Sigmoid colon (tissue), 7 donors: ENCODE data around the gene ZBTB3. TPM values are rescaled to one million over a fixed set of nuclear protein-coding genes. Genes with fewer than 3 reads are reported as not detected.
A peak's percentile ranks its signal among the peaks of the same experiment; 100 is the strongest.

Experiments
- DNase-seq: peaks from one replicate; pipeline ENCODE4 v3.0.0-alpha.2; 2019
- H3K27ac ChIP-seq, 4 donors: fragments of 200-600 bp; sonication (generic); one replicate each; pipeline ENCODE4 v1.5.1; 2016 to 2019; ENCODE audit warnings: mild to moderate bottlenecking in 1 of 4
- H3K27me3 ChIP-seq, 3 donors: fragments of 200-600 bp; sonication (generic); one replicate each; pipeline ENCODE4 v1.5.1; 2019; ENCODE audit warnings: mild to moderate bottlenecking in 1 of 3
- H3K36me3 ChIP-seq, 4 donors: fragments of 200-600 bp; sonication (generic); one replicate each; pipeline ENCODE4 v1.5.1; 2016 to 2019
- H3K4me1 ChIP-seq, 4 donors: fragments of 200-600 bp; sonication (generic); one replicate each; pipeline ENCODE4 v1.5.1; 2017 to 2019
- H3K4me3 ChIP-seq, 4 donors: fragments of 200-600 bp; sonication (generic); one replicate each; pipeline ENCODE4 v1.5.1; 2017 to 2019; ENCODE audit warnings: mild to moderate bottlenecking in 2 of 4, moderate library complexity in 1 of 4
- H3K9me3 ChIP-seq, 4 donors: fragments of 200-600 bp in 3 of 4; sonication (generic) in 3 of 4; one replicate each; pipeline versions ENCODE4 v1.5.1 to v1.6.1; 2013 to 2019
- EP300 ChIP-seq, 4 donors: sonication (generic); formaldehyde crosslinking; IDR thresholded peaks; one replicate each; pipeline ENCODE4 v1.6.1; 2017; ENCODE audit warnings: antibody characterized with exemption in 4 of 4
- POLR2A ChIP-seq, 2 donors: fragments of 450-650 bp; IDR thresholded peaks; one replicate each; pipeline ENCODE4 v1.6.1; 2016; ENCODE audit warnings: antibody characterized with exemption in 2 of 2, mild to moderate bottlenecking in 2 of 2, moderate library complexity in 2 of 2
- POLR2AphosphoS5 ChIP-seq, 4 donors: sonication (generic); formaldehyde crosslinking; IDR thresholded peaks; one replicate each; pipeline ENCODE4 v1.6.1; 2017; ENCODE audit warnings: antibody characterized with exemption in 4 of 4
- WGBS, 2 donors: extraction: QIAGEN DNeasy Blood & Tissue Kit; methylation state at CpG; one replicate each; pipeline ENCODE4 v1.1.7; 2013; 5-methylcytosine and 5-hydroxymethylcytosine counted together
- intact Hi-C: fragments of 100-400 bp; cut with DNase I; formaldehyde crosslinking; loops from one replicate; pipeline ENCODE4 v1.15.1; 2023
- polyA plus RNA-seq, 3 donors: library from polyadenylated mRNA; stranded (reverse); fragments of 200-250 nt; gene quantifications; one replicate each; pipeline ENCODE4 v1.2.3, GENCODE V29; 2013
- total RNA-seq, 4 donors: library from RNA; depleted of rRNA; stranded (reverse); fragments of >200 nt; gene quantifications; one replicate each; pipeline ENCODE4 v1.1.0, GENCODE V29; 2016
- TF ChIP-seq, protein P1 (sequence below), 4 experiments: fragments of 450-650 bp in 3 of 4; fragments of 200-600 bp in 1 of 4; IDR thresholded peaks; one replicate each; pipeline ENCODE4 v1.5.1; 2016 to 2019; ENCODE audit warnings: antibody characterized with exemption in 4 of 4, mild to moderate bottlenecking in 3 of 4, moderate library complexity in 2 of 4
- donor health status: healthy with polysubstance abuse.
- donor health status: Bipolar disorder and iron deficiency.
- donor health status: healthy.

Gene ZBTB3
- total and polyA plus RNA-seq, 7 donors, result 1.2 to 12.1 (median 6.6) TPM

DNA sequence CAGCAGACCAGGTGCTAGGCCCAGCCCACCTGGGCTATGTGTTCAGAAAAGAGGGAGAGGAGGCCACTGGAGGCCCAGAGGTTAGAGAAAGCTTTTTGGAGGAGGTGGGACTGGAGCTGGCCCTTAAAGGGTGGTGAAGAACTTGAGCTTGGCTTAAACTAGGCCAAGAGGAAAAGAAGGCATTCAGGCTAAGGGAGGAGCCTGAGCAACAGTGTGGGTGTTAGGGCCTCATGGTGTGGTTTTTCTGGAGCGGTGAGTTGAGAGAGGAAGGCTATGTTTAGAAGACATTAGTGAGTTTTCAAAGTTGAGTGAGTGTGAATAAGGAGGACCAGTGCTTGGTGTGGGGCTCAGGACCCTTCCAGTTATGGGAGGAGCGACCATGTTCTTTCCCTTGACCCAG lies 23.4 kb upstream of the ZBTB3 start:
- 85 to 88% methylated on average over 2 of the region's 2 CpGs for WGBS, 2 donors
- Histone ChIP-seq H3K4me3 (no peak overlapping the region), H3K27ac (no peak overlapping the region), H3K4me1 (peaks cover 0 to 2% (median under 1%) of the 10 kb centered on the region in 4 donors), H3K36me3 (peaks cover 0 to 61% (median 26%) of the 10 kb centered on the region in 4 donors), H3K9me3 (no peaks in the 10 kb centered on the region), H3K27me3 (no peaks in the 10 kb centered on the region)
- intact Hi-C loops, result no loop called here
- DNase-seq, result no peak
- TF ChIP-seq POLR2AphosphoS5 (IDR thresholded peaks at IDR 0.05) (no peak), POLR2A (IDR thresholded peaks at IDR 0.05) (no peak), EP300 (IDR thresholded peaks at IDR 0.05) (no peak)
- TF ChIP-seq, protein P1, sequence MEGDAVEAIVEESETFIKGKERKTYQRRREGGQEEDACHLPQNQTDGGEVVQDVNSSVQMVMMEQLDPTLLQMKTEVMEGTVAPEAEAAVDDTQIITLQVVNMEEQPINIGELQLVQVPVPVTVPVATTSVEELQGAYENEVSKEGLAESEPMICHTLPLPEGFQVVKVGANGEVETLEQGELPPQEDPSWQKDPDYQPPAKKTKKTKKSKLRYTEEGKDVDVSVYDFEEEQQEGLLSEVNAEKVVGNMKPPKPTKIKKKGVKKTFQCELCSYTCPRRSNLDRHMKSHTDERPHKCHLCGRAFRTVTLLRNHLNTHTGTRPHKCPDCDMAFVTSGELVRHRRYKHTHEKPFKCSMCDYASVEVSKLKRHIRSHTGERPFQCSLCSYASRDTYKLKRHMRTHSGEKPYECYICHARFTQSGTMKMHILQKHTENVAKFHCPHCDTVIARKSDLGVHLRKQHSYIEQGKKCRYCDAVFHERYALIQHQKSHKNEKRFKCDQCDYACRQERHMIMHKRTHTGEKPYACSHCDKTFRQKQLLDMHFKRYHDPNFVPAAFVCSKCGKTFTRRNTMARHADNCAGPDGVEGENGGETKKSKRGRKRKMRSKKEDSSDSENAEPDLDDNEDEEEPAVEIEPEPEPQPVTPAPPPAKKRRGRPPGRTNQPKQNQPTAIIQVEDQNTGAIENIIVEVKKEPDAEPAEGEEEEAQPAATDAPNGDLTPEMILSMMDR (IDR thresholded peaks at IDR 0.05), result no peak

DNA sequence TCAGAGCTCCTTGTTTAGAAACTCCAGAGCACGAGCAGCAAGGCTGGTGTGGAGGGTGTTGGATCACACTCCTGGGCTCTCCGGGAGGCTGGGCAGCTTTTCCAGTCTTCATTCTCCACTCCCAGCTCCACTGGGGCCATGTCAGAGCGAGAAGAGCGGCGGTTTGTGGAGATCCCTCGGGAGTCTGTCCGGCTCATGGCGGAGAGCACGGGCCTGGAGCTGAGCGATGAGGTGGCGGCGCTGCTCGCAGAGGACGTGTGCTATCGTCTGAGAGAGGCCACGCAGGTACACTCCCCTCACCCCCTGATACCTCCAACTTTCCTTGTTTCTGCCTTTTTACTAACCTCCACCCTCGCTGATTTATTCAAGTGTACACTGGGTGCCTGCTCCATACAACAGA lies 21.7 kb upstream of the ZBTB3 start:
- Histone ChIP-seq H3K4me3 (no peak overlapping the region), H3K9me3 (no peaks in the 10 kb centered on the region), H3K27ac (no peak overlapping the region), H3K36me3 (peaks cover 0 to 51% (median 24%) of the 10 kb centered on the region in 4 donors), H3K27me3 (no peaks in the 10 kb centered on the region), H3K4me1 (peaks cover 0 to 13% (median 11%) of the 10 kb centered on the region in 4 donors)
- intact Hi-C loops, result no loop called here
- DNase-seq, result no peak
- TF ChIP-seq POLR2A (IDR thresholded peaks at IDR 0.05) (no peak), EP300 (IDR thresholded peaks at IDR 0.05) (no peak), POLR2AphosphoS5 (IDR thresholded peaks at IDR 0.05) (no peak)
- TF ChIP-seq, protein P1 (IDR thresholded peaks at IDR 0.05), result no peak
- WGBS, 2 donors, result 95 to 96% methylated on average over 17 of the region's 17 CpGs

DNA sequence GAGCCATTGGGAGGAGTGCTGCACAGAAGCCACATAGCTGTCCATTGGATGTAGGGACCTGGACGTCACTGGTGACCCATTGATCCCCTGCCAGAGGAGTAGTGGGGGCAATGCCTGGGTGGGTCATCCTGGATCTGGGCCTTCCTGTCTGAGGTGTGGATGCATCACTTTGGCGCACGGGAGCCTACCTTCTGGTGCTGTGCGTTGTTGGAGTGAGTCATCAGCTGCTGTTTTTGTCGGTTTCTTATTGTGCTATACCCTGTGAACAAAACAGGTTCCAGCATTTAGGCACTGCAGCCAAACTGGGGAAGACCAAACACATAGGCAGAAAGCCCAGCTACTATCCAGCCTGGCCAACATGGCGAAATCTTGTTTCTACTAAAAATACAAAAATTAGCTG lies 20.4 kb upstream of the ZBTB3 start:
- H3K36me3 ChIP-seq, result peaks cover 0 to 39% (median 24%) of the 10 kb centered on the region in 4 donors
- peaks cover 0 to 26% (median 22%) of the 10 kb centered on the region in 4 donors for H3K4me1 ChIP-seq
- TF ChIP-seq, protein P1 (IDR thresholded peaks at IDR 0.05), result no peak
- no peak for TF ChIP-seq EP300 (IDR thresholded peaks at IDR 0.05)
- no peak for TF ChIP-seq POLR2AphosphoS5 (IDR thresholded peaks at IDR 0.05)
- TF ChIP-seq POLR2A (IDR thresholded peaks at IDR 0.05), result no peak
- H3K9me3 ChIP-seq, result no peaks in the 10 kb centered on the region
- DNase-seq, result no peak
- H3K27me3 ChIP-seq, result no peaks in the 10 kb centered on the region
- no peak overlapping the region for H3K4me3 ChIP-seq
- no peak overlapping the region for H3K27ac ChIP-seq
- WGBS, 2 donors, result 94% methylated on average over 6 of the region's 6 CpGs
- intact Hi-C loops, result loop anchor here (5.0 kb wide), 1 partner anchor 47 kb away; the partner anchor contains the start of genes HNRNPUL2 and TTC9C

DNA sequence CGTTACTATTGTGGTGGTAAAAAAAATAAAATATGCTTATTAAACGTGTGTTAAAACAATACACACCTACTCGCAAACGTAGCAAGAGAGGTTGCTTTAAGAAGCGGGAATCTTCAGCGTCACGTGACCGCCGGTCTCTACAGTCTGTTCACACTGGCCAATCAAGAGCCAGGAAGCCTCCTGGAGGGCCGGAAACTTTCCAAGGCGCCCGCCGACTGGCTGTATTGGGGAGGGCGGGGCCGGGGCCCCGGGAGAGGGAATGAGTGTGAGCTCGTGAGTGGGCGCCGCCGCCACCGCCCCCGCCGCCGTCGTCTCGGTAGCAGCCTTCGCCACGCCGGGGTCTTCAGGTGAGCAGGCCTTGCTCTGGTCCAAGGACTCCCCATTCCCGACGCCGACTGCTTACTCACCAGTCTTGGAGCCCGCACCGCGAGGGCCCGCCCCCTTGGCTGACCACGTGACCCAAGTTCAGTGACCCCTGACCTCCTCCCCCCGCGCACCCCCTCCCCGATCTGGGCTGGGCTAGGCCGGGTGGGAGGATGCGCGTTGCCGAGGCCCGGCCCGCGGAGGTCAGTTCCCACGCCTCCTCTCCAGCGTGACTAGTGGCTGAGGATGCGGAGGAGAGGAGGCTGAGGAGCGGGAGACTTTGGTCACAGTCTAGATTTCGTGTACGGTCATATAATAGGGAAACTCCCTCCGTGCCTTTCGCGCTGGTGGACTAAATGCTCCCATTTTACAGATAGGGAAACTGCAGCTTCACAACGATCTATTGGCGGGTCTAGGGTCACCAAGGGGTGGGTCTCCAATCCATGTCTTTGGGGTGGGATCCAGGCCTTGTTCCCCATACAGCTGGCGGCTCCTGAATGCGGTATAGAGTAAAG lies 17.4 kb upstream of the ZBTB3 start, which contains the start of gene TAF6L:
Gene TAF6L (plus strand): TSS at position 253 of the 878 bp plus-strand sequence. CDS start 4,388 bp downstream, outside the sequence.
- intact Hi-C loops, result loop anchor here (1.0 to 5.0 kb wide), 2 partner anchors 15 to 44 kb away; partner anchors contain the start of genes HNRNPUL2 and TTC9C
- TF ChIP-seq POLR2A (IDR thresholded peaks at IDR 0.05), result peak; percentile 31 to 42
- TF ChIP-seq, protein P1 (IDR thresholded peaks at IDR 0.05), result no peak
- peak; percentile 63 to 81 (median 71) for TF ChIP-seq POLR2AphosphoS5 (IDR thresholded peaks at IDR 0.05)
- peak in 1 of 4 donors; percentile 10 for TF ChIP-seq EP300 (IDR thresholded peaks at IDR 0.05)

More for the DNA sequence above, 17.4 kb upstream of the ZBTB3 start, which contains the start of gene TAF6L:
- Histone ChIP-seq H3K4me1 (peaks cover 0 to 28% (median 22%) of the 10 kb centered on the region in 4 donors), H3K27me3 (no peaks in the 10 kb centered on the region), H3K36me3 (peaks cover 6 to 28% (median 16%) of the 10 kb centered on the region in 4 donors), H3K27ac (peak within 1 kb of the TSS; percentile 91 to 96 (median 94)), H3K4me3 (peak within 1 kb of the TSS; percentile 62 to 73 (median 68)), H3K9me3 (no peaks in the 10 kb centered on the region)
- DNase-seq, result peak; percentile 100
- WGBS, 2 donors, result 2 to 3% methylated on average over 60 of the region's 60 CpGs
